Measurements from ENCODE around the gene MCTP2.
A peak's percentile ranks its signal among the peaks of the same experiment; 100 is the strongest.

Gene MCTP2

GRCh38 chr15:94503293-94503692, 271.9 kb downstream of the MCTP2 start:
- no peaks in the 10 kb centered on the region for H3K36me3 ChIP-seq (ENCODE audit: control insufficient read depth, insufficient read depth, low read length)
- no peak for DNase-seq (ENCODE audit: extremely low read depth, insufficient read length)
- no peak overlapping the region for H3K4me3 ChIP-seq (replicated peaks; ENCODE audit: low read depth, low read length)
- TF ChIP-seq CTCF (IDR thresholded peaks at IDR 0.05; ENCODE audit: insufficient read depth, low read length, poor library complexity, severe bottlenecking) = no peak
- no peaks in the 10 kb centered on the region for H3K27me3 ChIP-seq (replicated peaks; ENCODE audit: control insufficient read depth, insufficient read depth, low read length)

- Histone ChIP-seq H3K36me3 (ENCODE audit: control insufficient read depth, insufficient read depth, low read length) (no peaks in the 10 kb centered on the region), H3K4me3 (replicated peaks; ENCODE audit: low read depth, low read length) (no peak overlapping the region), H3K27me3 (replicated peaks; ENCODE audit: control insufficient read depth, insufficient read depth, low read length) (no peaks in the 10 kb centered on the region)
- DNase-seq (ENCODE audit: extremely low read depth, insufficient read length) = no peak
- no peak for TF ChIP-seq CTCF (IDR thresholded peaks at IDR 0.05; ENCODE audit: insufficient read depth, low read length, poor library complexity, severe bottlenecking)
Measured at GRCh38 chr15:94509259-94509658, 277.9 kb downstream of the MCTP2 start.

- Histone ChIP-seq H3K27me3 (replicated peaks; ENCODE audit: control insufficient read depth, insufficient read depth, low read length) (no peaks in the 10 kb centered on the region), H3K36me3 (ENCODE audit: control insufficient read depth, insufficient read depth, low read length) (no peaks in the 10 kb centered on the region), H3K4me3 (replicated peaks; ENCODE audit: low read depth, low read length) (no peak overlapping the region)
- DNase-seq (ENCODE audit: extremely low read depth, insufficient read length) = no peak
- TF ChIP-seq CTCF (IDR thresholded peaks at IDR 0.05; ENCODE audit: insufficient read depth, low read length, poor library complexity, severe bottlenecking) = no peak
Measured at GRCh38 chr15:94522125-94522524, 290.8 kb downstream of the MCTP2 start.

GRCh38 chr15:94523873-94524272, 292.5 kb downstream of the MCTP2 start:
- TF ChIP-seq CTCF (IDR thresholded peaks at IDR 0.05; ENCODE audit: insufficient read depth, low read length, poor library complexity, severe bottlenecking) = no peak

GRCh38 chr15:94524565-94524964, 293.2 kb downstream of the MCTP2 start:
- DNase-seq (ENCODE audit: extremely low read depth, insufficient read length) = no peak
- TF ChIP-seq CTCF (IDR thresholded peaks at IDR 0.05; ENCODE audit: insufficient read depth, low read length, poor library complexity, severe bottlenecking) = no peak
- H3K27me3 ChIP-seq (replicated peaks; ENCODE audit: control insufficient read depth, insufficient read depth, low read length) = no peaks in the 10 kb centered on the region
- no peak overlapping the region for H3K4me3 ChIP-seq (replicated peaks; ENCODE audit: low read depth, low read length)
- no peaks in the 10 kb centered on the region for H3K36me3 ChIP-seq (ENCODE audit: control insufficient read depth, insufficient read depth, low read length)

More at GRCh38 chr15:94523873-94524272, 292.5 kb downstream of the MCTP2 start:
- Histone ChIP-seq H3K4me3 (replicated peaks; ENCODE audit: low read depth, low read length) (no peak overlapping the region), H3K27me3 (replicated peaks; ENCODE audit: control insufficient read depth, insufficient read depth, low read length) (no peaks in the 10 kb centered on the region), H3K36me3 (ENCODE audit: control insufficient read depth, insufficient read depth, low read length) (no peaks in the 10 kb centered on the region)
- no peak for DNase-seq (ENCODE audit: extremely low read depth, insufficient read length)

- Histone ChIP-seq H3K4me3 (replicated peaks; ENCODE audit: low read depth, low read length) (no peak overlapping the region), H3K36me3 (ENCODE audit: control insufficient read depth, insufficient read depth, low read length) (no peaks in the 10 kb centered on the region), H3K27me3 (replicated peaks; ENCODE audit: control insufficient read depth, insufficient read depth, low read length) (no peaks in the 10 kb centered on the region)
- no peak for DNase-seq (ENCODE audit: extremely low read depth, insufficient read length)
- TF ChIP-seq CTCF (IDR thresholded peaks at IDR 0.05; ENCODE audit: insufficient read depth, low read length, poor library complexity, severe bottlenecking) = peak; percentile 25
Measured at GRCh38 chr15:94526071-94526689, 294.8 kb downstream of the MCTP2 start.
